ENCODE measurements around the gene HDLBP.

HDLBP gene, protein sequence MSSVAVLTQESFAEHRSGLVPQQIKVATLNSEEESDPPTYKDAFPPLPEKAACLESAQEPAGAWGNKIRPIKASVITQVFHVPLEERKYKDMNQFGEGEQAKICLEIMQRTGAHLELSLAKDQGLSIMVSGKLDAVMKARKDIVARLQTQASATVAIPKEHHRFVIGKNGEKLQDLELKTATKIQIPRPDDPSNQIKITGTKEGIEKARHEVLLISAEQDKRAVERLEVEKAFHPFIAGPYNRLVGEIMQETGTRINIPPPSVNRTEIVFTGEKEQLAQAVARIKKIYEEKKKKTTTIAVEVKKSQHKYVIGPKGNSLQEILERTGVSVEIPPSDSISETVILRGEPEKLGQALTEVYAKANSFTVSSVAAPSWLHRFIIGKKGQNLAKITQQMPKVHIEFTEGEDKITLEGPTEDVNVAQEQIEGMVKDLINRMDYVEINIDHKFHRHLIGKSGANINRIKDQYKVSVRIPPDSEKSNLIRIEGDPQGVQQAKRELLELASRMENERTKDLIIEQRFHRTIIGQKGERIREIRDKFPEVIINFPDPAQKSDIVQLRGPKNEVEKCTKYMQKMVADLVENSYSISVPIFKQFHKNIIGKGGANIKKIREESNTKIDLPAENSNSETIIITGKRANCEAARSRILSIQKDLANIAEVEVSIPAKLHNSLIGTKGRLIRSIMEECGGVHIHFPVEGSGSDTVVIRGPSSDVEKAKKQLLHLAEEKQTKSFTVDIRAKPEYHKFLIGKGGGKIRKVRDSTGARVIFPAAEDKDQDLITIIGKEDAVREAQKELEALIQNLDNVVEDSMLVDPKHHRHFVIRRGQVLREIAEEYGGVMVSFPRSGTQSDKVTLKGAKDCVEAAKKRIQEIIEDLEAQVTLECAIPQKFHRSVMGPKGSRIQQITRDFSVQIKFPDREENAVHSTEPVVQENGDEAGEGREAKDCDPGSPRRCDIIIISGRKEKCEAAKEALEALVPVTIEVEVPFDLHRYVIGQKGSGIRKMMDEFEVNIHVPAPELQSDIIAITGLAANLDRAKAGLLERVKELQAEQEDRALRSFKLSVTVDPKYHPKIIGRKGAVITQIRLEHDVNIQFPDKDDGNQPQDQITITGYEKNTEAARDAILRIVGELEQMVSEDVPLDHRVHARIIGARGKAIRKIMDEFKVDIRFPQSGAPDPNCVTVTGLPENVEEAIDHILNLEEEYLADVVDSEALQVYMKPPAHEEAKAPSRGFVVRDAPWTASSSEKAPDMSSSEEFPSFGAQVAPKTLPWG (N-terminal part only)

GRCh38 chr2:241315093-241315878 lies at the start of gene HDLBP:
Gene HDLBP (minus strand): TSS chr2:241315672. CDS start chr2:241266869, 48,803 bp downstream.
- peak; percentile 100 for DNase-seq

- DNase-seq = no peak
Observed at GRCh38 chr2:241364781-241365180, 49.3 kb upstream of the HDLBP start.

GRCh38 chr2:241363426-241363825 lies 48.0 kb upstream of the HDLBP start:
- no peak for DNase-seq

DNA sequence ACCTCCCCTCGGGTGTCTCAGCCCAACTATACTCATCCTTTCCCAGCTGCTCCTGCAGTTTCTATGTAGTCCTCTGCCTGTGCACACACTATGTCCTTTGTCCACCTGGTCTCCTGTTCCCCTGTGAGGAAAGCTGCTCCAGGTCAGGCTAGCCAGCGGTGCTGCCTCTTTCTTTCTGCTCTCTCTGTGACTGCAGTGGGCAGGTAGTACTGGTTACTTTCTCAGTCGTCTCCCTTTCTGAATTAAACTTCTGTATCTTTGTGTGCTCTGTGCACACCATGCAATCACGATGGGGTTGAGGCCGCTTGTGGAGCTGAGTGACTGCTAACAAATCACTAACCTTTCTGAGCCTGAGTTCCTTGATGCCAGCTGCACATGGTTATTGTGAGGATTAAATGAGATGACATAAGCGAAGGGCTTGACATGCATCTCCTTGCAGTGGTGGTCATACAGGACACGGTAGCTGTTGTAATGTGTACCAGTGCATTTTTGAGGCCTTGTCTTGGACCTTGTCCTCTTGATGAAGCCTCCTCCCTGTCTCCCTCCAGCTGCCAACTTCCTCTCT lies 44.1 kb upstream of the HDLBP start:
- no peak for DNase-seq

DNA sequence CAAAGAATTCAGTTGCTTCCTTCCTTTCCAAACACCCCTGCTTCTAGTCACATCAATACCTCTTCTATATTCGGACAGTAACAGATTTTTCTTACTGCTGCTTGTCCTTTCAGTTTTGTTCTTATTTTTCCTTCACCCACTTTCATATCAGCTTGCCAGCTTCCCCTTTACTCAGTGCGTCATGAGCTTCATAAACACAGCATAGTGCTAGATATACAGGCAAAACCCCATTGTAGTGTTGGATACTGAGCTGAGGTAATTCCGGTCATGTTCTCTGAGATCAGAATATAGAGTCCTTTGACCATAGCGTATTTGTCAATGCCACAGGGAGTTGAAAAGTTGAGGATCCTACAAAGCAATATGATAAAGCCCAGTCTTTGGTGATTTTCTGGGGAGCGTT lies 43.0 kb upstream of the HDLBP start:
- DNase-seq = peak; percentile 55

GRCh38 chr2:241357531-241357930 lies 42.1 kb upstream of the HDLBP start:
- DNase-seq = no peak

- peak; percentile 41 for DNase-seq
Observed at GRCh38 chr2:241356871-241357260, 41.4 kb upstream of the HDLBP start.

DNA sequence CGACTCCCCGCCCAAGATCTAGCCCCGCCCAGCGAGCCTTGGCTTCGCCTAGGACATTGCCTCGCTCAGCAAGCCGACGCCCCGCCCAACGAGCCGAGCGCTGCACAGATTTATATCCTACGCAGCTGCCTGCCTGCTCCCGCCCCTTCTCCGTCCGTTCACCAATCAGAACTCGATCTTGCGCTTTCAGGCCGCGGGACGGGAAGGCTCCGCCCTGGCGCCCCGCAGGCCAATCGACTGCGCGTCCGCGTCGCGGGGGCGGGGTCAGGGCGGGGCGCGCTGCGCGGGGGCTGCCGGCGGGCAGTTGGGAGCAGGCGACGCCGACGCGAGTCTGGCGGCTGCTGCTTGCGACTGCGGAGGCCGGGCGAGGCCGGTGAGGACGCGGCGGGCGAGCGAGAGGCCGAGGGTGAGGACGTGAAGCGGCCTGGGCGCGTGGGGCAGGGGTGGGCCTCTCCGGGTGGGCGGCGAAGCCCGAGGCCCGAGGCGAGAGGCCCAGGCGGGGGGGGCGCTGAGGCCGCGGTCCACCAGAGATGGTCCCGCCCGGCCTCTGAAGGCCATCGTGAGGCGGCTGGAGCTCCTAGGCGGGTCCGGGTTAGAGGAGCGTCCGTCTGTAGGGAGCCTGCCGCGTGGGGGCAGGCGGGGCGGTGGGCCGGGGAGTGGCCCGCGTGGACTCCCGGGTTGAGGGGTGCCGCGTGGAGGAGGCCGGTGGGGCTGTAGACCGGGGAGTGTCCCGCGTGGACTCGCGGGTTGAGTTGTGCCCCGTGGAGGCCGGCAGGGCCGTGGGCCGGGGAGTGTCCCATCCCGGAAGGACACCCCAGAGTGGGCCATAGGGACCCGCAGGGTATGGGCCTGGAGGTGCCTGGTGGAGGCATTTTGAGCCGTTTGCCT lies 40.8 kb upstream of the HDLBP start, which contains the start of gene FARP2:
Gene FARP2, plus strand, starts transcription at position 303 of the 888 bp plus-strand sequence. CDS start 16,823 bp downstream, outside the sequence.
- peak; percentile 99 for DNase-seq

DNA sequence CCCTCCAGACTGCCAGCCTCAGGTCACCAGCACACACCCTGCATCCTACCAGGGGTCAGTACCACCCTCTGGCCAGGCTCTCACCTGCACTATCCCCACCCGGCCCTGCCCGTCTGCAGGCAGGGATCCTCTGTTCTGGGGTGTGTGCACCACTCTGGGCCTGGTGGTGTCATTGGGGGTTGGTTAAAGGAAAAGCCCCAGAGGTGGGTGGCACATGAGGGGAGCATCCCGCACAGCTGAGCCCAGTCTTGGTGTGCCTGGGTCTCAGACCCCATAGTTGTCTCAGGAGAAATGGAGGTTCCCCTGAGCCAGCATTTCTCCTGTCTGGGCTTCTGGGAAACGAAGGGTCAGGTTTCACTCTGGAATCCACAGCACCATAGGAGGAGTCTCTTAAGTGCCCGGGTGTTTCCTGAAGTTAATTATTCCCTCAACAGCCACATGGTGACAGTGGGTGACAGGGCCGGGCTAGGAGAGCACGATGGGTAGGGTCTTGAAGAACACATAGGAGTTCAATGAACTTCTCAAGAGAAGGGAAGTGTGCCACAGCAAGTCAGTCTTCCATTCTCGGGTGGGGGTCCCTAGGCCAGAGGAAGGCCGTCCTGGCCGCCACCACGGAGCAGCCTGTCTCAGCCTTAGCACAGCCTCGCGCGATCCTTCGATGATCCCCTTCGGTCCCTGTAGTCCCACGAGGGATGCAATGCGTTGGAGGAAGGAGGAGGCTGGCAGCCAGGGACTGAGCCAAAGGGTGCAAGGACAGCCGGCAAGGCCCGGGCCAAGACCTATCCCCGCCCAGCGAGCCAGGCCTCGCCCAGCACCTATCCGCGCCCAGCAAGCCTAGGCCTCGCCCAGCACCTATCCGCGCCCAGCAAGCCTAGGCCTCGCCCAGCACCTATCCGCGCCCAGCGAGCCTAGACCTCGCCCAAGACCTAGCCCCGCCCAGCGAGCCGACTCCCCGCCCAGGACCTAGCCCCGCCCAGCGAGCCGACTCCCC lies 39.5 kb upstream of the HDLBP start:
- DNase-seq = peak; percentile 85

DNA sequence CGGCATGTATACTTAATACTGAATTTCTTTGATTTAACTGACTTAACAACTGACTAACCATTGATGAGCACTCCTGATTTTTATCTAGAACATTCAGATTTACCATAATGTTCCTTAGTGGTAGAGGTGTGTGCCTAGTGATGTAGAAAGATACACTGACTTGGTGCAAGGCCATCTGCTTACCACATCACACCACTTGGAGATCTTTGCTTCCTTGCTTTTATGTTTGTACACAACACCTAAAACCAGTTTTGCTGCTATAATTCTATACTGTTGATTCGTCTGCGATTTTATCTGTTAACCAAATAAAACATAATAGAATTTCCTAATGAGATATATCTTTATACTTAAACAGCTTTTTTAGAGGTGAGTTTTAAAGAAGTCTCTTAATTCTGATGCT lies 36.8 kb upstream of the HDLBP start:
- no peak for DNase-seq

GRCh38 chr2:241351640-241352031 lies 36.2 kb upstream of the HDLBP start:
- DNase-seq = no peak

- DNase-seq = no peak
Observed at GRCh38 chr2:241350878-241351639, 35.6 kb upstream of the HDLBP start.

DNA sequence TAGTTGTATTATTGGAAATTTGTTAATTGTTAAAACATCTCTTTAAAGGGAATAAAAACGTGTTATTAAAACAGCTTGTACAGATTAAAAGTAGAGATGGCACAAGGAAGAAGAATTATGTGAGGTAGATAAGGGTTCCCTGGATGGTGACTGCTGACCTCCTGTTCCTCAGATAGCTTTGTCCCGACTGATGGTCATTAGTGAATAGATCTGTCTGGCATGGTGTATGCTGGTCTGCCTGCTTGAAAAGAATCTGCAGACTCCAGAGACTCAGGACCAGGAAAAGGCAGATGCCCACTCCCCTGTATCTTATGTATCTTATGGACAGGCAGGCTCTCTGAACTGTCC lies 35.0 kb upstream of the HDLBP start:
- DNase-seq = no peak

GRCh38 chr2:241349941-241350340 lies 34.5 kb upstream of the HDLBP start:
- DNase-seq = no peak

- DNase-seq = no peak
Observed at GRCh38 chr2:241344925-241345651, 29.6 kb upstream of the HDLBP start.

DNA sequence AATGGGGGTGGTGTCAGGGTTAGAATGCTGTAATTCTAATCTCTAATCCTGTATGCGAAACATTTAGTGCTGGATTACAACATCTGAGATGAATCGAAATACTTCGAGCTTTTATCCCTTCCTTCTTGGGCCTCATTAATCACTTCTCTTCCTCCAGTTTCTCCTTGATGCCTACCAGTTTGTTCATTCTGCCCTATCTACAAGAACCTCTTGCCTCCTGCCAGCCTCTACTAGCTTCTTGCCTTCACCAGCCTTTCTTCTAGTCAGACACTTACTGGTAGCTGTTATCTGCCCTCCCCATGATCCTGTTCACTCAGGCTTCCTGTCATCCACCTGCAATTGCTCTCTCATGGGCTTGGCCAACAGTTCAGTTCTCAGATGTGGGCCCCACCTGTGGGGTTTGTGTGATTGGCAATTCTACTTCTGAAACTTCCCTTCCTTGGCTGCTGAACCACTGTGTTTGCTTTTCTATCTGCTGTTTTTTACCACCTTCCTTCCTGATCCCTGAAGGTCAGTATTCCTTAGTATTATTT lies 25.2 kb upstream of the HDLBP start:
- peak; percentile 23 for DNase-seq

DNA sequence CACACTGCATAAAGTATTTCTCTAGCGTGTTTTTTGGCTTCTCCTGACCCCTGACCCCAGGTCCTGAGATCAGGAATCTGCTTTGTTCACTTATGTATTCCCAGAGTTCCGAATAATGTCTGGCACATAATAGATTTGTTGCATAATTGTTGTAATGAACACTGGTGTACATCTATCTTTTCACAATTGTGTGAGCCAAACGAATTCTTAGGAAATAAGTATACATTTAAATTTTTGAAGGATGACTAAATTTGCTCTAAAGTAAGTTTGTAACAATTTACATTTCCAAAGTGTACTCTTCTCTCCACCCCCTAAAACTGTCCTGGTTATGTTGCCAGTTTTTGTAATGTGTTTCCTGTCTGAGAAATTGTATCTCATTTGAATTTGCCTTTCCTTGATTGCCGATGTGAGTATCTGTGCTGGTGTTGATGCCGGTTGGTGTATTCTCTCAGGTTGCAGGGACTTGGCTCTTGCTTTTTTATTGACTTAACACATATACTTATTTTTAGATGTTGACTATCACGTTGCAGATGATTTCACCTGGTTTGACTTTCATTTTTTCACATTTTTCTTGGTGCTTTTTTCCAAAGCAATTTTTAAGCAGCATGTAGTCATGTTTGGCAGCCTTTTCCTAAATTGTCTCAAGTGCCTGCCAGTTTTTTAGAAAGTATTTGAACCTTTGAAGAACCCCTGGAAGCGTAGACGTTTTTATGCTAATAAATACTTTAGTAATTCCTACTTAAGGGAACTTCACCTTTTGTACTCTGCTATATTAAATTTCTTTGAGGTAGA lies 24.6 kb upstream of the HDLBP start:
- no peak for DNase-seq
